Neural cell (in vitro differentiated cells): ENCODE data around the gene HIVEP3. TPM values are rescaled to one million over a fixed set of nuclear protein-coding genes. Genes with fewer than 3 reads are reported as not detected.
A peak's percentile ranks its signal among the peaks of the same experiment; 100 is the strongest.

Experiments used
- H2AFZ ChIP-seq: fragments of 200-600, 300-800 bp; sonication (generic), shearing (Covaris generic); 2 replicates; pipeline ENCODE4 v1.6.0; 2014; ENCODE audit warnings: low read depth, mild to moderate bottlenecking, antibody characterized with exemption, low read length, moderate library complexity
- H3F3A ChIP-seq: fragments of 200-600 bp; shearing (Covaris generic); 2 replicates; pipeline ENCODE4 v1.6.1; 2016; ENCODE audit warnings: mild to moderate bottlenecking, moderate library complexity, mixed read lengths, antibody characterized with exemption, low read length; ENCODE audit not compliant: insufficient read depth, poor library complexity, severe bottlenecking
- H3K27ac ChIP-seq: fragments of 200-600, 300-800 bp; sonication (generic), shearing (Covaris generic); 2 replicates; pipeline ENCODE4 v1.5.1; 2014; ENCODE audit warnings: mild to moderate bottlenecking, low read length, moderate library complexity
- H3K27me3 ChIP-seq: fragments of 300-800, 200-600 bp; sonication (generic), shearing (Covaris generic); 2 replicates; pipeline ENCODE4 v1.6.0; 2014; ENCODE audit warnings: mild to moderate bottlenecking, low read depth, low read length, moderate library complexity; ENCODE audit not compliant: insufficient read depth
- H3K36me3 ChIP-seq: fragments of 300-800, 200-600 bp; sonication (generic), shearing (Covaris generic); 2 replicates; pipeline ENCODE4 v1.5.1; 2014; ENCODE audit warnings: mild to moderate bottlenecking, antibody characterized with exemption, low read length, moderate library complexity; ENCODE audit not compliant: insufficient read depth
- H3K4me2 ChIP-seq: fragments of 300-800, 200-600 bp; sonication (generic), shearing (Covaris generic); 2 replicates; pipeline ENCODE4 v1.6.0; 2014; ENCODE audit warnings: mild to moderate bottlenecking, low read length
- H3K4me3 ChIP-seq: fragments of 300-800, 200-600 bp; sonication (generic), shearing (Covaris generic); 2 replicates; pipeline ENCODE4 v1.5.1; 2014; ENCODE audit warnings: mild to moderate bottlenecking, low read length, moderate library complexity
- H3K79me2 ChIP-seq: fragments of 200-600 bp; shearing (Covaris generic); replicated peaks from 2 replicates; pipeline ENCODE4 v1.6.0; 2014; ENCODE audit warnings: mild to moderate bottlenecking, low read length, moderate library complexity; ENCODE audit not compliant: insufficient read depth
- H3K9ac ChIP-seq: fragments of 300-800, 200-600 bp; sonication (generic), shearing (Covaris generic); 2 replicates; pipeline ENCODE4 v1.6.1; 2016; ENCODE audit warnings: mild to moderate bottlenecking, low read length, mixed read lengths
- H3K9me2 ChIP-seq: fragments of 200-600 bp; shearing (Covaris generic); 2 replicates; pipeline ENCODE4 v1.6.1; 2016; ENCODE audit warnings: mild to moderate bottlenecking, low read length, mixed read lengths; ENCODE audit not compliant: insufficient read depth
- H3K9me3 ChIP-seq: fragments of 200-600, 300-800 bp; sonication (generic), shearing (Covaris generic); 2 replicates; pipeline ENCODE4 v1.6.1; 2016; ENCODE audit warnings: mild to moderate bottlenecking, mixed run types, low read length, moderate library complexity, mixed read lengths
- H4K20me1 ChIP-seq: fragments of 200-600 bp; shearing (Covaris generic); 2 replicates; pipeline ENCODE4 v1.6.1; 2016; ENCODE audit warnings: mild to moderate bottlenecking, mixed run types; ENCODE audit not compliant: insufficient read depth
- EP300 ChIP-seq: fragments of 450-650 bp; conservative IDR thresholded peaks from 2 replicates; pipeline ENCODE4 v1.6.1; 2014; ENCODE audit warnings: antibody characterized with exemption, mild to moderate bottlenecking, moderate library complexity; ENCODE audit not compliant: poor library complexity, severe bottlenecking
- EZH2 ChIP-seq: fragments of 200-600, 300-800 bp; shearing (Covaris generic), sonication (generic); IDR thresholded peaks from 2 replicates; pipeline ENCODE4 v1.6.1; 2014; ENCODE audit warnings: antibody characterized with exemption, low read length, borderline replicate concordance, mild to moderate bottlenecking; ENCODE audit not compliant: insufficient read depth, poor library complexity, severe bottlenecking
- MXI1 ChIP-seq: fragments of 450-650 bp; conservative IDR thresholded peaks from 2 replicates; pipeline ENCODE4 v1.6.1; 2014; ENCODE audit warnings: antibody characterized with exemption, mild to moderate bottlenecking; ENCODE audit not compliant: poor library complexity, severe bottlenecking
- POLR2AphosphoS5 ChIP-seq: IDR thresholded peaks from 2 replicates; pipeline ENCODE4 v1.6.1; 2012
- RAD21 ChIP-seq: fragments of 450-650 bp; conservative IDR thresholded peaks from 2 replicates; pipeline ENCODE4 v1.6.1; 2014; ENCODE audit warnings: antibody characterized with exemption, mild to moderate bottlenecking, moderate library complexity
- TAF1 ChIP-seq: IDR thresholded peaks from 2 replicates; pipeline ENCODE4 v1.6.1; 2012; ENCODE audit warnings: low read depth
- polyA plus RNA-seq: library from polyadenylated mRNA; depleted of rRNA; stranded (reverse); fragments of >200 nt; gene quantifications from 2 replicates; pipeline ENCODE4 v1.2.3, GENCODE V29; 2014
- TF ChIP-seq, protein P1 (sequence below): IDR thresholded peaks from 2 replicates; pipeline ENCODE4 v1.6.1; 2012; ENCODE audit warnings: borderline replicate concordance
- TF ChIP-seq, protein P2 (sequence below): fragments of 450-650 bp; IDR thresholded peaks from 2 replicates; pipeline ENCODE4 v1.5.1; 2014; ENCODE audit warnings: antibody characterized with exemption, mild to moderate bottlenecking, moderate library complexity; ENCODE audit not compliant: poor library complexity, severe bottlenecking

The HIVEP3 gene
- polyA plus RNA-seq, 1 donor from 2014 or later, result 2.6 TPM

DNA sequence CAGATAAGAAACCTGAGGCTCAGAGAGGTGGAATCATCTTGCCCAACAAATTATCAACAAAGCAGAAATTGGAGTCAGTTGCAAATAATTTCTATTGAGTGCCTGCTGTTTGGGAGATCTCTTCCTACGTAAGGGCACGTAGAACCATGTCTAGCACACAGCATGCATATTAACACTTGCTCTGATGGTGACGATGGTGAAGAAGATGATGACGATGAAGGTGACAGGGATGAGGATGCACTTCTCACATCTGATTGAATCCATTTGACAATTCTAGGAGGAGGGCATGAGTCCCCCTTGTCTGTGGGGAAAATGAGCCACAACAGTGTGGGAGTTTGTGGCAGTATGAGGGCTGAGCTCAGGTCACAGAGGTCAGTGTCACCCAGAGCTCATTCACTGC, 183.6 kb downstream of the HIVEP3 start:
- no peaks in the 10 kb centered on the region for H3K79me2 ChIP-seq
- TF ChIP-seq EP300, result no peak
- no peak for TF ChIP-seq RAD21
- no peak for TF ChIP-seq MXI1
- TF ChIP-seq POLR2AphosphoS5, result no peak
- no peak for TF ChIP-seq TAF1
- no peak for TF ChIP-seq EZH2
- TF ChIP-seq, protein P1, sequence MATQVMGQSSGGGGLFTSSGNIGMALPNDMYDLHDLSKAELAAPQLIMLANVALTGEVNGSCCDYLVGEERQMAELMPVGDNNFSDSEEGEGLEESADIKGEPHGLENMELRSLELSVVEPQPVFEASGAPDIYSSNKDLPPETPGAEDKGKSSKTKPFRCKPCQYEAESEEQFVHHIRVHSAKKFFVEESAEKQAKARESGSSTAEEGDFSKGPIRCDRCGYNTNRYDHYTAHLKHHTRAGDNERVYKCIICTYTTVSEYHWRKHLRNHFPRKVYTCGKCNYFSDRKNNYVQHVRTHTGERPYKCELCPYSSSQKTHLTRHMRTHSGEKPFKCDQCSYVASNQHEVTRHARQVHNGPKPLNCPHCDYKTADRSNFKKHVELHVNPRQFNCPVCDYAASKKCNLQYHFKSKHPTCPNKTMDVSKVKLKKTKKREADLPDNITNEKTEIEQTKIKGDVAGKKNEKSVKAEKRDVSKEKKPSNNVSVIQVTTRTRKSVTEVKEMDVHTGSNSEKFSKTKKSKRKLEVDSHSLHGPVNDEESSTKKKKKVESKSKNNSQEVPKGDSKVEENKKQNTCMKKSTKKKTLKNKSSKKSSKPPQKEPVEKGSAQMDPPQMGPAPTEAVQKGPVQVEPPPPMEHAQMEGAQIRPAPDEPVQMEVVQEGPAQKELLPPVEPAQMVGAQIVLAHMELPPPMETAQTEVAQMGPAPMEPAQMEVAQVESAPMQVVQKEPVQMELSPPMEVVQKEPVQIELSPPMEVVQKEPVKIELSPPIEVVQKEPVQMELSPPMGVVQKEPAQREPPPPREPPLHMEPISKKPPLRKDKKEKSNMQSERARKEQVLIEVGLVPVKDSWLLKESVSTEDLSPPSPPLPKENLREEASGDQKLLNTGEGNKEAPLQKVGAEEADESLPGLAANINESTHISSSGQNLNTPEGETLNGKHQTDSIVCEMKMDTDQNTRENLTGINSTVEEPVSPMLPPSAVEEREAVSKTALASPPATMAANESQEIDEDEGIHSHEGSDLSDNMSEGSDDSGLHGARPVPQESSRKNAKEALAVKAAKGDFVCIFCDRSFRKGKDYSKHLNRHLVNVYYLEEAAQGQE, result no peak
- H3K27ac ChIP-seq, result peak overlapping the region; percentile 52

DNA sequence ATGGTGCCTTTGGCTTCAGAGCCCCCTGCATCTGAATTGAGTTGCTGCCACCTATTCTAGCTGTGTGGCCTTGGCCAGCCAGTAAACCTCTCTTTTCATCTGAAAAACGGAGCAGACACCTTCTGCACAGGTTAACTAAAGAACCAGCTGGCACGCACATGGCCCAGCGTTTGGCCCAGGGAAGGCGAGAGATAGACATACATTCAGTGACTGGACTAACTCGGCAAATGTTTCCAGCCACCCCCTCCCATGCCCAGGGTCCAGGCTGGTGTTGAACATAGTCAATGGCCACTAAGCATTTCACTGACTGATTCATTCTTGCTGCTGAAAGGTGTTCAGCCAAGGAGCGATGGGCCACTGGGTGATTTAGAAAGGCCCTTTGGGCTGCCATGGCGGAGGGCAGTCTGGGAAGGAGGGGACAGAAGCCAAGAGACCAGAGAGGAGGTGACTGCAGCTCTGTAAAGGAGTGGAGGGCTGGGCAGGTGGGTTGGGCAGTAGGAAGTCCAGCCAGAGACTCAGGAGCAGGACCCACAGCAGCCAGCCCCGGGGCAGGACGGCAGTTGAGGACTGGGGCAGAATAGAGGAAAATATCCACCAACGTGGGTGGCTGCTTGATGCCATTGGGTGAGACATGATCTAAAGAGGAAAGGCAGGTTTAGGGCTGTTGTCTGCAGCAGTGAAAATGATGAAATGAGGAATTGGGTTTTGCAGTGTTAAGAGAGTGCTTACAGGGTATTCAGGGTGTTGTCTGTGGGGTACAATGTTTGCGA, 184.3 kb downstream of the HIVEP3 start:
- H3K4me3 ChIP-seq, result no peak overlapping the region
- no peak overlapping the region for H3K4me2 ChIP-seq
- no peaks in the 10 kb centered on the region for H3K9me2 ChIP-seq
- TF ChIP-seq EP300 (no peak), EZH2 (no peak), RAD21 (no peak), TAF1 (no peak), POLR2AphosphoS5 (no peak)
- TF ChIP-seq, protein P1, result no peak
- TF ChIP-seq, protein P2, sequence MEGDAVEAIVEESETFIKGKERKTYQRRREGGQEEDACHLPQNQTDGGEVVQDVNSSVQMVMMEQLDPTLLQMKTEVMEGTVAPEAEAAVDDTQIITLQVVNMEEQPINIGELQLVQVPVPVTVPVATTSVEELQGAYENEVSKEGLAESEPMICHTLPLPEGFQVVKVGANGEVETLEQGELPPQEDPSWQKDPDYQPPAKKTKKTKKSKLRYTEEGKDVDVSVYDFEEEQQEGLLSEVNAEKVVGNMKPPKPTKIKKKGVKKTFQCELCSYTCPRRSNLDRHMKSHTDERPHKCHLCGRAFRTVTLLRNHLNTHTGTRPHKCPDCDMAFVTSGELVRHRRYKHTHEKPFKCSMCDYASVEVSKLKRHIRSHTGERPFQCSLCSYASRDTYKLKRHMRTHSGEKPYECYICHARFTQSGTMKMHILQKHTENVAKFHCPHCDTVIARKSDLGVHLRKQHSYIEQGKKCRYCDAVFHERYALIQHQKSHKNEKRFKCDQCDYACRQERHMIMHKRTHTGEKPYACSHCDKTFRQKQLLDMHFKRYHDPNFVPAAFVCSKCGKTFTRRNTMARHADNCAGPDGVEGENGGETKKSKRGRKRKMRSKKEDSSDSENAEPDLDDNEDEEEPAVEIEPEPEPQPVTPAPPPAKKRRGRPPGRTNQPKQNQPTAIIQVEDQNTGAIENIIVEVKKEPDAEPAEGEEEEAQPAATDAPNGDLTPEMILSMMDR, result no peak
- no peaks in the 10 kb centered on the region for H3K27me3 ChIP-seq
- H3K27ac ChIP-seq, result no peak overlapping the region
- no peaks in the 10 kb centered on the region for H4K20me1 ChIP-seq
- no peak overlapping the region for H2AFZ ChIP-seq
- no peaks in the 10 kb centered on the region for H3K36me3 ChIP-seq
- H3F3A ChIP-seq, result no peaks in the 10 kb centered on the region
- H3K9me3 ChIP-seq, result no peaks in the 10 kb centered on the region
- no peak overlapping the region for H3K9ac ChIP-seq
- H3K79me2 ChIP-seq, result no peaks in the 10 kb centered on the region

More for the DNA sequence above, 183.6 kb downstream of the HIVEP3 start:
- Histone ChIP-seq H4K20me1 (no peaks in the 10 kb centered on the region), H3K27me3 (no peaks in the 10 kb centered on the region), H3F3A (no peaks in the 10 kb centered on the region), H2AFZ (no peak overlapping the region), H3K9me3 (no peaks in the 10 kb centered on the region), H3K4me2 (no peak overlapping the region), H3K9ac (peak overlapping the region; percentile 33), H3K4me3 (peak overlapping the region; percentile 44), H3K9me2 (no peaks in the 10 kb centered on the region), H3K36me3 (no peaks in the 10 kb centered on the region)
